Epithelial cell of umbilical artery (primary cell): ENCODE data around the gene CHD8. TPM values are rescaled to one million over a fixed set of nuclear protein-coding genes. Genes with fewer than 3 reads are reported as not detected.

Experiments
- total RNA-seq: library from RNA; depleted of rRNA; stranded (reverse); fragments of >200 nt; gene quantifications from 2 replicates; pipeline ENCODE4 v1.2.3, GENCODE V29; 2014

CHD8 gene, protein sequence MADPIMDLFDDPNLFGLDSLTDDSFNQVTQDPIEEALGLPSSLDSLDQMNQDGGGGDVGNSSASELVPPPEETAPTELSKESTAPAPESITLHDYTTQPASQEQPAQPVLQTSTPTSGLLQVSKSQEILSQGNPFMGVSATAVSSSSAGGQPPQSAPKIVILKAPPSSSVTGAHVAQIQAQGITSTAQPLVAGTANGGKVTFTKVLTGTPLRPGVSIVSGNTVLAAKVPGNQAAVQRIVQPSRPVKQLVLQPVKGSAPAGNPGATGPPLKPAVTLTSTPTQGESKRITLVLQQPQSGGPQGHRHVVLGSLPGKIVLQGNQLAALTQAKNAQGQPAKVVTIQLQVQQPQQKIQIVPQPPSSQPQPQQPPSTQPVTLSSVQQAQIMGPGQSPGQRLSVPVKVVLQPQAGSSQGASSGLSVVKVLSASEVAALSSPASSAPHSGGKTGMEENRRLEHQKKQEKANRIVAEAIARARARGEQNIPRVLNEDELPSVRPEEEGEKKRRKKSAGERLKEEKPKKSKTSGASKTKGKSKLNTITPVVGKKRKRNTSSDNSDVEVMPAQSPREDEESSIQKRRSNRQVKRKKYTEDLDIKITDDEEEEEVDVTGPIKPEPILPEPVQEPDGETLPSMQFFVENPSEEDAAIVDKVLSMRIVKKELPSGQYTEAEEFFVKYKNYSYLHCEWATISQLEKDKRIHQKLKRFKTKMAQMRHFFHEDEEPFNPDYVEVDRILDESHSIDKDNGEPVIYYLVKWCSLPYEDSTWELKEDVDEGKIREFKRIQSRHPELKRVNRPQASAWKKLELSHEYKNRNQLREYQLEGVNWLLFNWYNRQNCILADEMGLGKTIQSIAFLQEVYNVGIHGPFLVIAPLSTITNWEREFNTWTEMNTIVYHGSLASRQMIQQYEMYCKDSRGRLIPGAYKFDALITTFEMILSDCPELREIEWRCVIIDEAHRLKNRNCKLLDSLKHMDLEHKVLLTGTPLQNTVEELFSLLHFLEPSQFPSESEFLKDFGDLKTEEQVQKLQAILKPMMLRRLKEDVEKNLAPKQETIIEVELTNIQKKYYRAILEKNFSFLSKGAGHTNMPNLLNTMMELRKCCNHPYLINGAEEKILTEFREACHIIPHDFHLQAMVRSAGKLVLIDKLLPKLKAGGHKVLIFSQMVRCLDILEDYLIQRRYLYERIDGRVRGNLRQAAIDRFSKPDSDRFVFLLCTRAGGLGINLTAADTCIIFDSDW (N-terminal part only)
- total RNA-seq, result 36.4 and 47.9 TPM in 2 replicates

DNA sequence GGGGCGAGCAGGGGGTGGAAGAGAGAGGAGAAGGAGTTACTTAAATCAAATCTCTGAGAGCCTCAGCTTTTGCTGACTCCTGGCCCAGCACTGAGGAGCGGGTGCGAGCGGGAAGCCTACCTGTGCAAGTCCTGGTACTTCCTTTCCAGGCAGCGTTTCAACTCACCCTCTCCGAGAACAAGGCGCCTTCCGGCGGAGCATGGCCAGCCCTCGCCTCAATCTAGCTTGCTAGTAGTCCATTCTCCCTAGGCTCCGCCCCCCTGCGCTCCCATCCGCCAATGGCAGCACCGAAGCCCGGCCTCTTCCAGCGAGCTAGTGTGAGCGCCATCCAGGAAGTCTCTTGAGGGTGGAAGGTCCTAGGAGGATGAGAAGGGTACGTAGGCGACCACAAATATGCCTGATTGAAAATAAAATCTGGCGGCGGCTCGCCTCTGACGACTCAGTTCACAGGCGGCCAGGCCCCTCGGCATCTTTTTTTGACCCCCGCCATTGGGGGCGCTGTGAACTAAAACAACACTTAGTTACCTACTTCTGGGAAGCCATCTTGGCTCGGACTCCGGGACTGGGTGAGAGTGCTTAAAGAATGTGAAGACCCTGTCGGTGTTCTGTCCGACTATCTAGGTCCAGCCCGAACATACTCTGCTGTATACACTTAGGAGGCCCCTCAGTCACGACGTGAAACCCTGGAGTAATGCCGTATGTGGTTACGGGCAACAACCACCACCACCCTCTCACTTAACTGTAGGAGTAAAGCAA, at the start of gene CHD8:
CHD8 (minus strand) TSS at position 212 of the 756 bp plus-strand sequence. CDS start 24,480 bp downstream, outside the sequence.

DNA sequence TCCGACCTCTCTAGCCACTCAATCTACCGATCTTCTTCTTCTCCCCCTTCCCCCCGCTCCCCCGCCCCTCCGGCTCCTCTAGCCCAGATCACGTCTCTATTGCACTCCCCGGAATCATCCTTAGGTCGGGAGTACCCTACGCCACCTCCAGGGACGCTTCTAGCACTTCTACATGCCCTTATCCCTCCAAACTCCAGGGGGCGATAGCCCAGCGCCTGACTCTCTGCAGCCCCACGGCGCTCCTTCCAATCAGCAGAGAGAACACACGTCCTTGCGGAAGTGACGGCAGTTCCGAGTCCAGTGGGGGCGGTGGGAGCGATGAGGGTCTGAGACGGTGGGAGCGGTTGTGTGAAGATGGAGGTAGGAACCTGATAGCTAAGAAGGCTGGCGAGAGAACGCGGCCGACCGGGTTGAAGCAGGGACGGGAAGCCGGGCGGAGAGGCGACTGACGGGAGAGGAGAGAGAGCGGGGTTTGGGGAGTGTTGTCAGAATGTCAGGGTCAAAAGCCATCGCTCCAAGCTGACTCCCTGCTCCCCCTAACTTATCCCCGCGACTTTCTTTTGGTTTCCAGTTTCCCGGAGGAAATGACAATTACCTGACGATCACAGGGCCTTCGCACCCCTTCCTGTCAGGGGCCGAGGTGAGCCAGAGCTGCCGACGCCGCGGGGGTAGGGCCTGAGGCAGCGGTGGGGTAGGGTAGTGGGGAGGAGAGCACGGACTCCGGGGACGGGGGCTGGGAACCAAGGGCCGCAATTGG, 21.2 kb upstream of the CHD8 start, which contains the start of the genes RAB2B and TOX4:
RAB2B (minus strand) TSS at position 35 of the 757 bp plus-strand sequence. CDS start 87 bp downstream, outside the sequence.
TOX4 (plus strand) TSS at position 271 of the 757 bp plus-strand sequence; CDS start at position 355, 84 bp downstream.

DNA sequence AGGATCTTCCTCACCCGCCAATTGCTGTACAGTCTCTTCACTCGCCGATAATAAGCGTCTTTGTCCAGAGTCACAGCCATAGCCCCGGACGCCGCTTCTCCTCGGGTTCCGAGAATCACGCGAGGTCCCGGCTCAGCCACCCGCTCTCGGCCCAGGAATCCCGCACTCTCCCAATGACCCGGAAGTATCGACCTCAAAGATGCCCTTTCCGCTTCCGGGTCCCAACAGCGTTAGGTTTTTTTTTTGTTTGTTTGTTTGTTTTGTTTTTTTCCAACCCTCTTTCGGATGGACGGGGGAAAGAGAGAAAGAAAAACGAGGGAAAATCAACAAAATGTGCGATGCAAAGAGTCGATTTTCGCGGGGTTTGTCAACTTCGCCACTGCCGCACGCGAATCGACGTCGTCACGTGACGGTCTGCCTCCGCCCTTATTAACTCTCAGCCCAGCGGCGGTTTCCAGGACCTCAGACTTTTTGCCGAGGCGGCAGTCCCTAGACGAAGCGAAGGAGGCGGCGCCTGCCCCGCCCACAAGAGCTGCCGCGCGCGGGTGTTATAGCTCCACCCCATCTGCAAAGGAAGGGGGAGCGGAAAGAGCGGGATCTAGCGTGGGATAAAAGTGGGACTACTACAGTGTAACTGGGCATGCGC, 72.0 kb downstream of the CHD8 start, which contains the start of gene SUPT16H:
SUPT16H (minus strand) TSS at position 172 of the 646 bp plus-strand sequence; CDS start at position 80, 92 bp downstream.

Other genes with a start within 250 kb of the CHD8 start
- gene HNRNPC, start 186.7 kb downstream of the CHD8 start, total RNA-seq, result 714 and 948 TPM in 2 replicates
- gene RPGRIP1, start 176.0 kb downstream of the CHD8 start, total RNA-seq, result not detected in 2 replicates
- 97.1 and 148 TPM in 2 replicates for gene SUPT16H, start 72.1 kb downstream of the CHD8 start, total RNA-seq
- 27.6 and 32.7 TPM in 2 replicates for gene RAB2B, start 20.8 kb upstream of the CHD8 start, total RNA-seq
- gene TOX4, start 21.1 kb upstream of the CHD8 start, total RNA-seq, result 18.5 and 29.3 TPM in 2 replicates
- gene METTL3, start 55.2 kb upstream of the CHD8 start, total RNA-seq, result 81.9 and 91.8 TPM in 2 replicates
- 1.2 and 1.3 TPM in 2 replicates for gene SALL2, start 70.2 kb upstream of the CHD8 start, total RNA-seq
- not detected in 2 replicates for gene OR10G3, start 124.0 kb upstream of the CHD8 start, total RNA-seq
- gene OR10G2, start 178.8 kb upstream of the CHD8 start, total RNA-seq, result not detected in 2 replicates
- gene OR4E2, start 197.7 kb upstream of the CHD8 start, total RNA-seq, result not detected in 2 replicates
- not detected in 2 replicates for gene OR4E1, start 217.7 kb upstream of the CHD8 start, total RNA-seq